K562 (cell line): ENCODE results near the gene TIMM17B.

Experiments used
- EP300 ChIP-seq: IDR thresholded peaks from 2 replicates; pipeline ENCODE4 v1.6.1; 2012; ENCODE audit warnings: low read length, improper control_type of control experiment
- ZNF140 ChIP-seq: fragments of 250-450 bp; sonication (Bioruptor Pico); IDR thresholded peaks from 2 replicates; pipeline ENCODE4 v1.8.0; 2021; ENCODE audit warnings: moderate library complexity, mild to moderate bottlenecking, inconsistent platforms
- TF ChIP-seq, protein P1 (sequence below): sonication (generic); formaldehyde crosslinking; IDR thresholded peaks from 2 replicates; pipeline ENCODE4 v1.9.0; 2022; ENCODE audit warnings: mild to moderate bottlenecking, missing genetic modification reagents

DNA sequence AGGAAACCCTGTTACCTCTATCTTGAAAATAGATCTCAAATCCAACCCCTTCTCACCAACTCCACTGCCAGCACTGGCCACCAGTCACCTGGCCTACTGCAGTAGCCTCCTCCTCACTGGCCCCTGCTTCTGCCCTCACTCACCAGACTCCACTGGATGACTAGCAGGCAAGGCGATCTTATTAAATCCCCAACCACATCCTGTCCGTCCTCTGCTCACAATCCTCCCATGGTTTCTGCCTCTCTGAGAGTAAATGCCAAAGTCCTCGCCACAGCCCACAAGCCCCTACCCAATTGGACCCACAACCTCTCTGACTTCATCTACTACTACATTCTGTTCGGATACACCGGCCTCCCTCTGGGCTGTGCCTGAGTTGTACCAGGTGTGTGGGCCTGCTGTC, 26.7 kb upstream of the TIMM17B start:
- TF ChIP-seq EP300 (no peak), ZNF140 (CRISPR knock-in tag) (no peak)
- TF ChIP-seq, protein P1, sequence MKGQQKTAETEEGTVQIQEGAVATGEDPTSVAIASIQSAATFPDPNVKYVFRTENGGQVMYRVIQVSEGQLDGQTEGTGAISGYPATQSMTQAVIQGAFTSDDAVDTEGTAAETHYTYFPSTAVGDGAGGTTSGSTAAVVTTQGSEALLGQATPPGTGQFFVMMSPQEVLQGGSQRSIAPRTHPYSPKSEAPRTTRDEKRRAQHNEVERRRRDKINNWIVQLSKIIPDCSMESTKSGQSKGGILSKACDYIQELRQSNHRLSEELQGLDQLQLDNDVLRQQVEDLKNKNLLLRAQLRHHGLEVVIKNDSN (CRISPR knock-in tag), result no peak
